Fibroblast of villous mesenchyme (primary cell): ENCODE results near the gene AFF3. TPM values are rescaled to one million over a fixed set of nuclear protein-coding genes. Genes with fewer than 3 reads are reported as not detected.
A peak's percentile ranks its signal among the peaks of the same experiment; 100 is the strongest.

Experiments used
- DNase-seq: peaks from one replicate; pipeline ENCODE4 v3.0.0-alpha.2; 2010; ENCODE audit warnings: low read depth
- H3K4me3 ChIP-seq: 2 replicates; pipeline ENCODE4 v1.5.1; 2011; ENCODE audit warnings: low read depth, mild to moderate bottlenecking, low read length
- CTCF ChIP-seq: IDR thresholded peaks from 2 replicates; pipeline ENCODE4 v1.5.1; 2012; ENCODE audit warnings: low read depth, mild to moderate bottlenecking, low read length; ENCODE audit not compliant: insufficient read depth
- total RNA-seq: library from RNA; depleted of rRNA; stranded (reverse); fragments of >200 nt; gene quantifications from 2 replicates; pipeline ENCODE4 v1.2.3, GENCODE V29; 2012

Gene AFF3
- total RNA-seq, 1 donor = 19.4 TPM

- DNase-seq = no peak
- no peak overlapping the region for H3K4me3 ChIP-seq
- TF ChIP-seq CTCF = no peak
Measured at GRCh38 chr2:99890568-99891427, 251.6 kb downstream of the AFF3 start.

GRCh38 chr2:99888617-99889016 is 253.8 kb downstream of the AFF3 start:
- no peak for DNase-seq
- H3K4me3 ChIP-seq = no peak overlapping the region
- TF ChIP-seq CTCF = no peak

GRCh38 chr2:99886418-99886817 is 256.0 kb downstream of the AFF3 start:
- no peak for TF ChIP-seq CTCF
- H3K4me3 ChIP-seq = no peak overlapping the region
- no peak for DNase-seq

- TF ChIP-seq CTCF = no peak
- DNase-seq = no peak
- no peak overlapping the region for H3K4me3 ChIP-seq
Measured at GRCh38 chr2:99883358-99883757, 259.0 kb downstream of the AFF3 start.

GRCh38 chr2:99881901-99882591 is 260.3 kb downstream of the AFF3 start:
- no peak for TF ChIP-seq CTCF
- peak; percentile 72 for DNase-seq
- no peak overlapping the region for H3K4me3 ChIP-seq

GRCh38 chr2:99880964-99881294 is 261.5 kb downstream of the AFF3 start:
- DNase-seq = no peak
- no peak for TF ChIP-seq CTCF
- H3K4me3 ChIP-seq = no peak overlapping the region
